HEK293 (cell line): ENCODE measurements around the gene FAM171A1.

ENCODE experiments used
- ZNF404 ChIP-seq: fragments of 450-650 bp; formaldehyde crosslinking; IDR thresholded peaks from 2 replicates; pipeline ENCODE4 v1.5.1; 2017; ENCODE audit warnings: missing biosample characterization, missing genetic modification characterization
- TF ChIP-seq, protein P1 (sequence below): fragments of 450-650 bp; formaldehyde crosslinking; IDR thresholded peaks from 2 replicates; pipeline ENCODE4 v1.5.1; 2016; ENCODE audit warnings: missing biosample characterization, missing genetic modification characterization

DNA sequence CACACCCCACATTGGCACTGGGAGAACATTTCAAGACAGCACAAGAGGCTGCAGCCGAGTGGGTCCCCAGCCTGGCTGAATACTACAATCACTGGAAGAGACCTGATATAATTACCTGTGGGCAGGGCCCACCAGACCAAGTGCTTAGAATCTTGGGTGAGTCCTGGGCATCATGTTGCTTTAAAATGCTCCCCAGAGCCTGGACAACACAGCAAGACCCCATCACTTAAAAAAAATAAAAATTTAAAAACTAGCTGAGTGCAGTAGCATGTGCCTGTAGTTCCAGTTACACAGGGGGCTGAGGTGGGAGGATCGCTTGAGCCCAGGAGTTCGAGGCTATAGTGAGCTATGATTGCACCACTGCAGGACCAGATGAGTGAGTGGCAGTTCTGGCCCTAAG lies 28.1 kb downstream of the FAM171A1 start:
- TF ChIP-seq ZNF404: no peak
- TF ChIP-seq, protein P1, sequence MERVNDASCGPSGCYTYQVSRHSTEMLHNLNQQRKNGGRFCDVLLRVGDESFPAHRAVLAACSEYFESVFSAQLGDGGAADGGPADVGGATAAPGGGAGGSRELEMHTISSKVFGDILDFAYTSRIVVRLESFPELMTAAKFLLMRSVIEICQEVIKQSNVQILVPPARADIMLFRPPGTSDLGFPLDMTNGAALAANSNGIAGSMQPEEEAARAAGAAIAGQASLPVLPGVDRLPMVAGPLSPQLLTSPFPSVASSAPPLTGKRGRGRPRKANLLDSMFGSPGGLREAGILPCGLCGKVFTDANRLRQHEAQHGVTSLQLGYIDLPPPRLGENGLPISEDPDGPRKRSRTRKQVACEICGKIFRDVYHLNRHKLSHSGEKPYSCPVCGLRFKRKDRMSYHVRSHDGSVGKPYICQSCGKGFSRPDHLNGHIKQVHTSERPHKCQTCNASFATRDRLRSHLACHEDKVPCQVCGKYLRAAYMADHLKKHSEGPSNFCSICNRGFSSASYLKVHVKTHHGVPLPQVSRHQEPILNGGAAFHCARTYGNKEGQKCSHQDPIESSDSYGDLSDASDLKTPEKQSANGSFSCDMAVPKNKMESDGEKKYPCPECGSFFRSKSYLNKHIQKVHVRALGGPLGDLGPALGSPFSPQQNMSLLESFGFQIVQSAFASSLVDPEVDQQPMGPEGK (tag by site-specific recombination): no peak
